ENCODE results near the gene PRR12.

The PRR12 gene

GRCh38 chr19:49637821-49638738 is 47.1 kb downstream of the PRR12 start:
- no peak for TF ChIP-seq CTCF (IDR thresholded peaks at IDR 0.05; ENCODE audit: extremely low read depth, insufficient read depth, missing control alignments)
- DNase-seq (ENCODE audit: low spot score), result no peak
- in situ Hi-C loops (cut with MboI; ENCODE audit: low pct_unique_long_range_greater_than_20kb, low sequenced_read_pairs, unreplicated experiment), result no loop called here

- in situ Hi-C loops (cut with MboI; ENCODE audit: low pct_unique_long_range_greater_than_20kb, low sequenced_read_pairs, unreplicated experiment), result no loop called here
- TF ChIP-seq CTCF (IDR thresholded peaks at IDR 0.05; ENCODE audit: extremely low read depth, insufficient read depth, missing control alignments), result no peak
- DNase-seq (ENCODE audit: low spot score), result no peak
Observed at GRCh38 chr19:49639401-49640112, 48.6 kb downstream of the PRR12 start.

- in situ Hi-C loops (cut with MboI; ENCODE audit: low pct_unique_long_range_greater_than_20kb, low sequenced_read_pairs, unreplicated experiment), result no loop called here
- DNase-seq (ENCODE audit: low spot score), result peak; percentile 99
- TF ChIP-seq CTCF (IDR thresholded peaks at IDR 0.05; ENCODE audit: extremely low read depth, insufficient read depth, missing control alignments), result no peak
Observed at GRCh38 chr19:49640113-49640898, 49.3 kb downstream of the PRR12 start, which contains the start of gene RRAS. RRAS (minus strand) TSS chr19:49640143; CDS start chr19:49640098, 45 bp downstream.

GRCh38 chr19:49641688-49642491 is 50.9 kb downstream of the PRR12 start, which contains the start of gene SCAF1:
SCAF1 (plus strand) TSS chr19:49642209; CDS start chr19:49645027, 2,818 bp downstream.
- TF ChIP-seq CTCF (IDR thresholded peaks at IDR 0.05; ENCODE audit: extremely low read depth, insufficient read depth, missing control alignments), result no peak
- DNase-seq (ENCODE audit: low spot score), result peak; percentile 99
- in situ Hi-C loops (cut with MboI; ENCODE audit: low pct_unique_long_range_greater_than_20kb, low sequenced_read_pairs, unreplicated experiment), result no loop called here

- DNase-seq (ENCODE audit: low spot score), result no peak
- TF ChIP-seq CTCF (IDR thresholded peaks at IDR 0.05; ENCODE audit: extremely low read depth, insufficient read depth, missing control alignments), result no peak
- in situ Hi-C loops (cut with MboI; ENCODE audit: low pct_unique_long_range_greater_than_20kb, low sequenced_read_pairs, unreplicated experiment), result no loop called here
Observed at GRCh38 chr19:49642492-49643035, 51.6 kb downstream of the PRR12 start.

All from GM13977 (cell line).